Smooth muscle cell of the brain vasculature (primary cell): ENCODE measurements around the gene ACTR3C.
"Not testable (repeated sequence)": the region's sequence is repeated elsewhere in the genome, so short reads cannot be mapped to it uniquely, and the experiment has no call there.

Source experiments
- DNase-seq: peaks from one replicate; pipeline ENCODE4 v3.0.0-alpha.2; 2012; ENCODE audit warnings: low read depth, low spot score

Gene ACTR3C

GRCh38 chr7:150283111-150283510 lies 40.2 kb downstream of the ACTR3C start:
- not testable (repeated sequence) for DNase-seq

DNA sequence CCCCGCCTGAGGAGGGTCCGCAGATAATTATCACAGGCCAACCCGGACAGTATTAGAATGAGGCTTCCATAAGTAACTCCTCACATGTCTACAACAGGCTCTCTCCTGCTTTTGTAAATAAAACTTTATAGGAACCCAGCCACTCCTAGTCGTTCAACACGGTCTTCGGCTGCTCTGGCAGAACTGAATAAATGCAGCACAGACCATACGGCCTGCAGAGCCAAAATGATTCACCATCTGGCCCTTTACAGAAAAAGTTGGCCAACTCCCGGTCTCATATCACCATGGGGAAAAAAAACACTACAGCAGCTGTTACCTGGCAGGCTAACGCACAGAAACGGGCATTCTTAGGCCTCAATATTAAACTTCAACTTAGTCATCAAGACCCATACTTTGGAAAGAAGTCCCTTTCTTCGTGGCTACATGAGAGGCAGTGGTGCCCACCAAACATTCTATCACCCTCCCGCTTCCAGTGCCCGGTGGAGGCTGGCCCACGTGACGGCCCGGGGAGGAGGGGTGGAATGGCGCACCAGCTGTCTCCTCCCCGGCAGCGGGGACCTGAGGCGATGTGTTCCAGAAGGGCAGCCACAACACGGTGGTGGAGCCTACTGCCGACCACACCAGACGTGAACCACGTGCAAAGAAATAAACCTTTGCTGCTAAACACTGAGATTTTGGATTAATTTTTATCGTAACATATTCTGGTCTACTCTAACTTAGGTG lies 41.5 kb downstream of the ACTR3C start:
- DNase-seq: not testable (repeated sequence)

DNA sequence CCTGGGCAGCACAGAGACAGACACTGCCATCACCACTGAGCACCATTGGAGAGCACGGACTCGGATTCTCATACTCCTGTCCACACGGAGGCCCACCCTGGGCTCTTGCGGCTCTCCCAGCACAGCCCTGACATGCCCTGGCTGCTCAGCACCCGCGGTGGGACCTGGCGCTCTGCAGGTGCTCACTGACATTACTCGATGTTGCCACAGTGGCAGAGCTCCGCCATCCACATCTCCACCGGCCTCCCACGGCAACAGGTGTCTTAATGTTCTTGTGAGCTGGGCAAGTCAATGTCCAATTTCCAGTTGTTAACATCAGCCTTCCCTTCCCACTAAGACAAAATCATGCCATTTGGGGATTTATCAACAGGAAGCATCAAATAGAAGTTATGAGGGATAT lies 45.0 kb downstream of the ACTR3C start:
- DNase-seq: not testable (repeated sequence)

- not testable (repeated sequence) for DNase-seq
These were observed 47.1 kb downstream of the ACTR3C start for GRCh38 chr7:150276132-150276695.

- DNase-seq: not testable (repeated sequence)
These were observed 51.4 kb downstream of the ACTR3C start for GRCh38 chr7:150271898-150272297.

DNA sequence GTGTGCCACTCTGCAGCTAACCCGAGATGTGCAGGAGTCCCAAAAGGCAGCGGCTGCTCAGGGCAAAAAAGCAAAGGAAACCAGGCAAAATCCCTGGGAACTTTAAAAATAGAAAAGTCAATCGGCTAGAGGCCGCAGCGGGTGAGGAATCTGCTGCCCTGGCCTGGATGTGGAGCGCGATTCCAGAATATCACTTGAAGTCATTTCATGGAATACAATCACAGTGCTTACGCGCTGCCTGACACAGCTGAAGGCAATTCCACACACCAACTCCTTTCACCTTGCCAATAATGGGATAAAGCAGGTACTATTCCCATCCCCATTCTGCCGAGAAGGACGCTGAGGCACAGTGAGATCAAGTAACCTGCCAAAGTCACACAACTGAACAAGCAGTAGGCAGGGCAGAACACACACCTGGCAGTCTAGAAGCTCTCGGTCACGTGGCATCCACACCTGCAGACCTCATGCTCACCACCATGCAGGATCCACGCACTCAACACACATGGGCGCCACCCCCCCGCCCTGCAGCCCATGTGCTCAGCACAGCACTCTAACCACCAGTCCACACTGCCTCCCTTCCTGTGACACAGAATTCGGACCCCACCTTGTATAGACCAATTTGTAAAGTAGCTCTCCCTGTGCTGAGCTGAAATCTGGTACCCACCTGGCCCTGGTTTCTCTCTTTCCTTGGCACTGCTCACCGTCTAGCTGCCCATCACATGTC lies 53.1 kb downstream of the ACTR3C start:
- not testable (repeated sequence) for DNase-seq

- not testable (repeated sequence) for DNase-seq
These were observed 54.5 kb downstream of the ACTR3C start for GRCh38 chr7:150268798-150269197.

- not testable (repeated sequence) for DNase-seq
These were observed 55.1 kb downstream of the ACTR3C start for GRCh38 chr7:150268287-150268686.

- DNase-seq: not testable (repeated sequence)
These were observed 56.2 kb downstream of the ACTR3C start for GRCh38 chr7:150266953-150267665.

DNA sequence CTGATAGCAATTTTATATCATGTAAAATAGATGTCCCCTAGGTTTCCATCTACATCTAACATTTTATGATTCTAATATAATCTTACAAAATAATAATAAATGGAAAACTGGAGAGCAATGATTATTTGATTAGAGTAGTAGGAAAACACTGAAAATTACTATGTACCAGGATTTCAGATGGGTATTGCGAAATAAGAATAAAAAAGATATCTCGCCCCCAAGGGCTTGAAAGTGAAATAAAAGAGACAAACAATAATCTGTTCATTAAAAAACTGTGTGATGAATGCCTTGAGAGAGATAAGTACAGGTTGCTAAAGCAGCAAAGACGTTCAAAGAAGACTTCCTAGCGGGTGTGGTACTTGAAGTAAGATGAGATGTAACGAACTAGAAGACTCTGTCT lies 60.7 kb downstream of the ACTR3C start:
- DNase-seq: not testable (repeated sequence)

DNA sequence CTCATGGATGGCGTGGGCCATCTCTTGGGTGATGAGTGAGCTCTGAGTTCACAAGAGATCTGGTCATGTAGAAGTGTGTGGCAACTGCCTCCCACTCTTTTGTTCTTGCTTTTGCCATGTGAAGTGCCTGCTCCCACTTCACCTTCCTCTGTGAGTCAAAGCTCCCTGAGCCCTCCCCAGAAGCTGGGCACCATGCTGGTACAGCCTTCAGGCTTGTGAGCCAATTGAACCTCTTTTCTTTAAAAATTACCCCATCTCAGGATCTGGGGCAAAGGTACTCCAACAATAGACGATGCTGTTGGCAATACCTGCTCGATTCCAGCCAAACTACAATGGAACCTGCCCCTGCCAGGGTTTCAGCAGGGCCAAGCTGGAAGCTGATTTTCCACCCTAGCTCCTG lies 75.6 kb downstream of the ACTR3C start:
- not testable (repeated sequence) for DNase-seq

GRCh38 chr7:150245208-150245607 lies 78.1 kb downstream of the ACTR3C start:
- DNase-seq: not testable (repeated sequence)

DNA sequence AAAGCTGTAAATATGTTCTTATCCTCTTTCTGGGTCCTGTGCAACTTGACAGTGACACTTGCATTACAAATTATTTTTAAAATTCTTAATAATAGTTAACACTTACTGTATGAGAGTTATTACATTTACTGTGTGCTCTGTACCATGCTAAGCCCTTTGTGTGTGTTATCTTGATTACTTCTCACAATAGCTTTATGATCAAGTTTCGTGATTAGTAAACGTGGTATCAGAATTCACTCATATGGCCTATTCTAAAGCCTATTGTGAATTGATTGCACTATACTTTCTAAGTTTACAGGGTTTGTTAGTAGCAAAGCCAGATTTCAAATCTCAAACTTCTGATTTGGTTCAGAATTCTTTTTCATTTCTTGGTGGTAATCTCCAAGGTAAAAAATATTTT lies 80.4 kb downstream of the ACTR3C start:
- DNase-seq: not testable (repeated sequence)

GRCh38 chr7:150225444-150225843 lies 97.9 kb downstream of the ACTR3C start:
- DNase-seq: not testable (repeated sequence)

- not testable (repeated sequence) for DNase-seq
These were observed 101.0 kb downstream of the ACTR3C start for GRCh38 chr7:150222083-150222972.

GRCh38 chr7:150220673-150221181 lies 102.6 kb downstream of the ACTR3C start:
- not testable (repeated sequence) for DNase-seq

DNA sequence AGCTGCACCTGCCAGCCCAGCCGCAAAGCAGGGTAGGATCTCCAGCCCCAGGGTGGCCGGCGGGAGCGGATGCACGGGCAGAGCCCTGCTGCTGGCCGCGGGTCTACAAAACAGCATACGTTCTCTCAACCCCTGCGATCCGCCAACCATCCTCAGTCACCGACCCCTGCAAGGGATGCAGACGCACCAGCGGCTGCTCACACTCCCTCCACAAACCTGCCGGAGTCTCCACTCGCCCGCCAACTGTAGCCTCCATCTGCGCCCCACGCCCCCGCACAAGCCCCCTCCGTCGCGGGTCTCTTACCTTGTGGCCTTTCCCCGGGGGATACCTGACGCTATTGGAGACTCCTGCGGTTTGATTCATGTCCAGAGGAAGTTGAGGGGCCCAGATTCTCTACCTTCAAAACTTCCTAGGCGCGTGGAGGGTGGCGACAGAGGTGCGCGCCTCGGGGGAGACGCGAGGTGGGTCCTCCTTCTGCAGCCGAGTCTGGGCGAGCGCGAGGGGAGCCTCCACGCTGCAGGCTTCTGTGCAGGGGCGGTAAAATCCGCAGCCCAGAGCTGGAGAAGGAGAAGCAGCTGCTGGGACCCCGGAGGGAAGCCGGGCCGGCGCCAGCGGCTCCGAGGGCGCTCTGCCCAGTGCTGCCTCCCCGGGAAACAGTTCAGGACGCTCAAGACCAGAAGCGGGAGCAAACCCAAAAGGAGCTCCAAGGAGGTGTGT lies 103.2 kb downstream of the ACTR3C start:
- DNase-seq: not testable (repeated sequence)

- not testable (repeated sequence) for DNase-seq
These were observed 116.5 kb downstream of the ACTR3C start for GRCh38 chr7:150206848-150207247.

GRCh38 chr7:150205866-150206265 lies 117.5 kb downstream of the ACTR3C start:
- DNase-seq: not testable (repeated sequence)

- DNase-seq: not testable (repeated sequence)
These were observed 118.8 kb downstream of the ACTR3C start for GRCh38 chr7:150204577-150204976.
